Measurements from ENCODE around the gene SIGLEC6.

GRCh38 chr19:51529301-51529700 is 2.2 kb downstream of the SIGLEC6 start:
- TF ChIP-seq, protein P1, sequence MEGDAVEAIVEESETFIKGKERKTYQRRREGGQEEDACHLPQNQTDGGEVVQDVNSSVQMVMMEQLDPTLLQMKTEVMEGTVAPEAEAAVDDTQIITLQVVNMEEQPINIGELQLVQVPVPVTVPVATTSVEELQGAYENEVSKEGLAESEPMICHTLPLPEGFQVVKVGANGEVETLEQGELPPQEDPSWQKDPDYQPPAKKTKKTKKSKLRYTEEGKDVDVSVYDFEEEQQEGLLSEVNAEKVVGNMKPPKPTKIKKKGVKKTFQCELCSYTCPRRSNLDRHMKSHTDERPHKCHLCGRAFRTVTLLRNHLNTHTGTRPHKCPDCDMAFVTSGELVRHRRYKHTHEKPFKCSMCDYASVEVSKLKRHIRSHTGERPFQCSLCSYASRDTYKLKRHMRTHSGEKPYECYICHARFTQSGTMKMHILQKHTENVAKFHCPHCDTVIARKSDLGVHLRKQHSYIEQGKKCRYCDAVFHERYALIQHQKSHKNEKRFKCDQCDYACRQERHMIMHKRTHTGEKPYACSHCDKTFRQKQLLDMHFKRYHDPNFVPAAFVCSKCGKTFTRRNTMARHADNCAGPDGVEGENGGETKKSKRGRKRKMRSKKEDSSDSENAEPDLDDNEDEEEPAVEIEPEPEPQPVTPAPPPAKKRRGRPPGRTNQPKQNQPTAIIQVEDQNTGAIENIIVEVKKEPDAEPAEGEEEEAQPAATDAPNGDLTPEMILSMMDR (conservative IDR thresholded peaks at IDR 0.05): no peak
- TF ChIP-seq ZFX (IDR thresholded peaks at IDR 0.05): no peak

All from C4-2B (cell line).